HepG2 (cell line): ENCODE data around the gene CA10.

Experiments
- CTCF ChIP-seq: sonication (generic); formaldehyde crosslinking; IDR thresholded peaks from 2 replicates; pipeline ENCODE4 v1.5.0; 2020; ENCODE audit warnings: mild to moderate bottlenecking, missing genetic modification reagents, moderate library complexity
- HINFP ChIP-seq: sonication (generic); formaldehyde crosslinking; IDR thresholded peaks from 2 replicates; pipeline ENCODE4 v1.4.0; 2020; ENCODE audit warnings: low read depth, mild to moderate bottlenecking, missing genetic modification reagents
- HOXA7 ChIP-seq: sonication (generic); formaldehyde crosslinking; IDR thresholded peaks from 2 replicates; pipeline ENCODE4 v1.8.1; 2022; ENCODE audit warnings: mild to moderate bottlenecking, missing genetic modification reagents, moderate library complexity
- KLF6 ChIP-seq: IDR thresholded peaks from 2 replicates; pipeline ENCODE4 v1.8.0; 2016; ENCODE audit warnings: missing biosample characterization, missing genetic modification reagents
- PATZ1 ChIP-seq: sonication (generic); formaldehyde crosslinking; IDR thresholded peaks from 2 replicates; pipeline ENCODE4 v1.4.0; 2020; ENCODE audit warnings: missing genetic modification reagents
- ZNF317 ChIP-seq: sonication (generic); formaldehyde crosslinking; IDR thresholded peaks from 2 replicates; pipeline ENCODE4 v1.5.0; 2020; ENCODE audit warnings: mild to moderate bottlenecking, missing genetic modification reagents
- ZSCAN12 ChIP-seq: sonication (generic); formaldehyde crosslinking; IDR thresholded peaks from 2 replicates; pipeline ENCODE4 v1.9.0; 2021; ENCODE audit warnings: mild to moderate bottlenecking, missing genetic modification reagents

GRCh38 chr17:52096056-52096455 is 62.5 kb downstream of the CA10 start:
- no peak for TF ChIP-seq KLF6 (CRISPR knock-in tag)
- no peak for TF ChIP-seq HINFP (CRISPR knock-in tag)
- no peak for TF ChIP-seq ZNF317 (CRISPR knock-in tag)
- no peak for TF ChIP-seq CTCF (CRISPR knock-in tag)
- no peak for TF ChIP-seq ZSCAN12 (CRISPR knock-in tag)
- TF ChIP-seq HOXA7 (CRISPR knock-in tag): no peak
- no peak for TF ChIP-seq PATZ1 (CRISPR knock-in tag)
